Astrocyte (in vitro differentiated cells and primary cell): ENCODE measurements around the gene ZNF69. TPM values are rescaled to one million over a fixed set of nuclear protein-coding genes. Genes with fewer than 3 reads are reported as not detected.
"Not testable (repeated sequence)": the region's sequence is repeated elsewhere in the genome, so short reads cannot be mapped to it uniquely, and the experiment has no call there.

Source experiments
- DNase-seq: peaks from one replicate; pipeline ENCODE4 v3.0.0-alpha.2; 2010; ENCODE audit warnings: low read depth
- FAIRE-seq: peaks from 2 replicates; lab custom pipeline; 2011; peaks lifted over from hg19 to GRCh38; lab: Jason Lieb, UNC
- H2AFZ ChIP-seq: 2 replicates; pipeline ENCODE4 v1.6.0; 2012; ENCODE audit warnings: low read depth, low read length, inconsistent platforms
- H3K27ac ChIP-seq: 2 replicates; pipeline ENCODE4 v1.5.1; 2011; ENCODE audit warnings: low read depth, low read length, inconsistent platforms
- H3K27me3 ChIP-seq: 2 replicates; pipeline ENCODE4 v1.6.0; 2011; ENCODE audit warnings: low read length, inconsistent platforms; ENCODE audit not compliant: insufficient read depth
- H3K36me3 ChIP-seq: 2 replicates; pipeline ENCODE4 v1.5.1; 2011; ENCODE audit warnings: low read length, inconsistent platforms; ENCODE audit not compliant: insufficient read depth
- H3K4me1 ChIP-seq: 2 replicates; pipeline ENCODE4 v1.5.1; 2011; ENCODE audit warnings: low read length, inconsistent platforms; ENCODE audit not compliant: insufficient read depth
- H3K4me2 ChIP-seq: 2 replicates; pipeline ENCODE4 v1.6.0; 2012; ENCODE audit warnings: low read length, inconsistent platforms
- H3K4me3 ChIP-seq: 2 replicates; pipeline ENCODE4 v1.5.1; 2011; ENCODE audit warnings: low read depth, mild to moderate bottlenecking, low read length, inconsistent platforms; ENCODE audit not compliant: insufficient read depth
- H3K79me2 ChIP-seq: 2 replicates; pipeline ENCODE4 v1.6.0; 2012; ENCODE audit warnings: mild to moderate bottlenecking, low read length, inconsistent platforms; ENCODE audit not compliant: insufficient read depth
- H3K9ac ChIP-seq: 2 replicates; pipeline ENCODE4 v1.6.0; 2012; ENCODE audit warnings: mild to moderate bottlenecking, low read length, inconsistent platforms
- H3K9me3 ChIP-seq: 2 replicates; pipeline ENCODE4 v1.5.1; 2012; ENCODE audit warnings: low read depth, mild to moderate bottlenecking, low read length, inconsistent platforms; ENCODE audit not compliant: insufficient read depth
- H4K20me1 ChIP-seq: 2 replicates; pipeline ENCODE4 v1.6.0; 2012; ENCODE audit warnings: low read length, inconsistent platforms; ENCODE audit not compliant: insufficient read depth
- H3K27ac Mint-ChIP-seq: one replicate; pipeline ENCODE4 v1.8.0; 2021; ENCODE audit warnings: mild to moderate bottlenecking, mixed read lengths; ENCODE audit not compliant: unreplicated experiment
- H3K27me3 Mint-ChIP-seq: one replicate; pipeline ENCODE4 v1.8.0; 2021; ENCODE audit warnings: low read depth, mixed read lengths; ENCODE audit not compliant: unreplicated experiment
- H3K36me3 Mint-ChIP-seq: one replicate; pipeline ENCODE4 v1.8.0; 2021; ENCODE audit warnings: low read depth, mixed read lengths; ENCODE audit not compliant: unreplicated experiment
- H3K4me1 Mint-ChIP-seq: one replicate; pipeline ENCODE4 v1.8.0; 2021; ENCODE audit warnings: low read depth, mixed read lengths; ENCODE audit not compliant: unreplicated experiment
- H3K4me3 Mint-ChIP-seq: one replicate; pipeline ENCODE4 v1.8.0; 2021; ENCODE audit warnings: mild to moderate bottlenecking, moderate library complexity, mixed read lengths; ENCODE audit not compliant: unreplicated experiment
- H3K9me3 Mint-ChIP-seq: one replicate; pipeline ENCODE4 v1.8.0; 2021; ENCODE audit warnings: mild to moderate bottlenecking, mixed read lengths; ENCODE audit not compliant: unreplicated experiment
- CTCF ChIP-seq: IDR thresholded peaks from 2 replicates; pipeline ENCODE4 v1.5.1; 2011; ENCODE audit warnings: low read depth, mild to moderate bottlenecking, inconsistent platforms, low read length, moderate library complexity; ENCODE audit not compliant: insufficient read depth
- EZH2 ChIP-seq: IDR thresholded peaks from 2 replicates; pipeline ENCODE4 v1.6.1; 2012; ENCODE audit warnings: mild to moderate bottlenecking, low read length, inconsistent platforms; ENCODE audit not compliant: insufficient read depth
- total RNA-seq: library from RNA; stranded (reverse); gene quantifications from 2 replicates; pipeline ENCODE4 v1.2.1, GENCODE V29; 2021

Gene ZNF69
- total RNA-seq, 1 donor from 2014 or later = not detected

- H3K36me3 Mint-ChIP-seq = no peaks in the 10 kb centered on the region
- FAIRE-seq (no peak), DNase-seq (no peak)
- H3K4me1 Mint-ChIP-seq = no peaks in the 10 kb centered on the region
- peaks cover 26% of the 10 kb centered on the region for H3K9me3 Mint-ChIP-seq
- Histone ChIP-seq H3K9ac (no peak overlapping the region), H3K27ac (no peak overlapping the region), H3K36me3 (peaks cover 14% of the 10 kb centered on the region), H3K4me1 (no peaks in the 10 kb centered on the region), H3K9me3 (peaks cover 42% of the 10 kb centered on the region), H3K4me3 (no peak overlapping the region), H2AFZ (no peak overlapping the region), H3K4me2 (no peak overlapping the region), H4K20me1 (no peaks in the 10 kb centered on the region), H3K27me3 (no peaks in the 10 kb centered on the region), H3K79me2 (no peaks in the 10 kb centered on the region)
- TF ChIP-seq CTCF = no peak
- TF ChIP-seq EZH2 = no peak
- no peaks in the 10 kb centered on the region for H3K27me3 Mint-ChIP-seq
- no peak overlapping the region for H3K27ac Mint-ChIP-seq
- H3K4me3 Mint-ChIP-seq = no peak overlapping the region
These were observed 18.3 kb downstream of the ZNF69 start for GRCh38 chr19:11905928-11906327.

GRCh38 chr19:11911937-11912336 is 24.4 kb downstream of the ZNF69 start:
- H3K4me3 Mint-ChIP-seq, H3K36me3 Mint-ChIP-seq, H4K20me1 ChIP-seq, H3K36me3 ChIP-seq, H3K27ac Mint-ChIP-seq, H3K27ac ChIP-seq, H3K9ac ChIP-seq, H3K4me1 ChIP-seq, H3K79me2 ChIP-seq, DNase-seq, H3K27me3 Mint-ChIP-seq, H3K4me3 ChIP-seq, FAIRE-seq, H3K4me1 Mint-ChIP-seq, H3K4me2 ChIP-seq, H3K27me3 ChIP-seq, H2AFZ ChIP-seq: not testable (repeated sequence)
- peaks cover 23% of the 10 kb centered on the region for H3K9me3 Mint-ChIP-seq
- H3K9me3 ChIP-seq = peaks cover 21% of the 10 kb centered on the region

- H3K36me3 Mint-ChIP-seq, H3K9me3 Mint-ChIP-seq, H2AFZ ChIP-seq, H3K27me3 Mint-ChIP-seq, H3K27ac ChIP-seq, H3K36me3 ChIP-seq, H3K27me3 ChIP-seq, H3K4me3 Mint-ChIP-seq, H3K79me2 ChIP-seq, H4K20me1 ChIP-seq, DNase-seq, H3K4me2 ChIP-seq, H3K9ac ChIP-seq, H3K27ac Mint-ChIP-seq, H3K4me3 ChIP-seq, H3K4me1 Mint-ChIP-seq, H3K4me1 ChIP-seq, FAIRE-seq: not testable (repeated sequence)
- H3K9me3 ChIP-seq = peaks cover 23% of the 10 kb centered on the region
These were observed 27.0 kb downstream of the ZNF69 start for GRCh38 chr19:11914417-11915051.
